HG03095 (cell line): ENCODE results near the gene CHRNA1.
"Not testable (repeated sequence)": the region's sequence is repeated elsewhere in the genome, so short reads cannot be mapped to it uniquely, and the experiment has no call there.

Experiments used
- ATAC-seq: cut with Tn5 transposase; IDR thresholded peaks from one replicate; pipeline ENCODE4 v1.9.1; 2021; ENCODE audit warnings: moderate library complexity; ENCODE audit not compliant: unreplicated experiment

CHRNA1 gene

DNA sequence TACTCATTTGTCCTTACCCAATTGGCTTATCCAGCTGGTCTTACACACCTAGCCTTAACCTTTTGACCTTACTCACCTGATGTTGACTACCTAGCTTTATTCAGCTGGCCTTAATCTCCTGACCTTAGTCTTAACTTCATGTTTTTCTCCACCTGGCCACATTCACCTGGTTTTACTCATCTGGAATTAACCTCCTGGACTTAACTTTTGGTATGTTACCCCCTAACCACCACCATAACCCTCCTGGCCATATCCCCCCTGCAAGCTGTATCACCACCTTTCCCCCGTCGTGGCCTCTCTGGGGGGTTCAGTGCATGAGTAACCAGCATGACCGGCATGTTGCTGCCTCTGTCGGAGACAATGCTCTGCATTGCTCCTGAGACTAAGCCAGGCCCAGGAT, 45.7 kb downstream of the CHRNA1 start:
- ATAC-seq, result no peak

DNA sequence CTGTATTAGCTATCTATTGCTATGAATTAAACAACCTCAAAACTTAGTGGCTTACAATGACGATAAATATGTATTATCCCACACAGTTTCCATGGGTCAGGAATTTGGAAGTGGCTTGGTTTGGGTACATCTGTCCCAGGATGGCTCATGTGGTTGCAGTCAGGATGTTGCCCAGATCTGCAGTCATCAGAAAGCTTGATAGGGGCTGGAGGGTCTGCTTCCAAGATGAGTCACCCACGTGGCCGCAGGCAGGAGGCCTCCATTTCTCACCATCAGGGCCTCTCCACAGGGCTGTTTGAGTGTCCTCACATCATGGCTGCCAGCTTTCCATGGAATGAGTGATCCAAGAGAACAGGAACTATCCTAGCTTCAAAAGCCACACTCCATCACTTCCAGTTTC, 46.4 kb downstream of the CHRNA1 start:
- ATAC-seq, result no peak

DNA sequence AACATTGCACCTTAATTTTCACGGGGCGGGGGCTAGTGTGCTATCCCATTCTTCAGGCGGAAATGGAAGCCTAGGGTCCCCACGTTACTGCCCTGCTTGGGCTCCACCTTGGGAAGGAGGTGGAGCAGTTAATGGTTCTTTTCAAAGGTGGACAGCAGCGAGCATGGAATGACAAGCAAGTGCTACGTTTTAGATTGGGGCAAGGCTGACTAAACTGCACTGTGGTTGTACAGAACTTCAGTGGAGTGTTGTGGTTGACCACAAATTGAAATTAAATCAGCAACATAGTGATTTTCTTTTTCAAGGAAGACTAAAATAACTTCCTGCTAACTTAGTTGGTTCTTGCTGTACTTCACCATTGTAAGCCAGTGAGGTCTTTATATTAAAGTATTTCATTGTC, 47.0 kb downstream of the CHRNA1 start:
- ATAC-seq, result no peak

DNA sequence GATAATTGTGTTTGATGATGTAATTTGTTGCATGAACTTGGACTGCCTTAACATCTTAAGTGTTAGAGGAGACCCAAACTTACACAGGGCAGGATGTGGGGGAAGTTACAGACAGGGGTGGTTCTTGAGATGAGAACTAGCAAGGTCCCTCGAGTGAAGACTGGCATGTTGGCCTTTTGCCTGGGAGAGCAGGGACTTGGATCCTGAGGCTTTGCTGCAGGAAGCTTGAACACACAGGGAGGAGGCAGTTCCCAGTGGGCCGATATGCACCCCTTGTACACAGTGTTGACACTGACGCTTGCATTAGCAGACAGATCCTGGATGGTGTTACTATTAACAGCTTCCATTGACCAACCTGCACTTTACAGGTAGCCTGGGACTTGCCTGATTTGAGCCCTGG, 47.5 kb downstream of the CHRNA1 start:
- ATAC-seq, result no peak

DNA sequence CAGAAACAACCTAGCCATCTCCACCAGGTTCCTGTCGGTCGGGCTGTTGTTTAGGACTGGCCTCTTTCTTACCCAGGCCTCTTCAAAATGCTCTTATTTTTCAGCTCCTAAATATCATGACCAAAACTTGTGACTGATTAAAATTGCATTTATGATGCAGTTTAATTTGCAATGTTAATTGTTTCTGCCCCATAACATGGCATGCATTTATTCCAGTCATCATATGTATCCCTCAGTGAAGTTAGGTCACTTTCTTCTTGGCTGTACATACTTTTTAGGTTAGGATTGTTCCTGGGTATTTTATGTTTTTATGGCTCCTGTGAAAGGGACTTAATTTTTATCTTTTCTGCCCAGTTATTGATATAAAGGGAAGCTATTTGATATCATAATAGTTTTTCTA, 50.6 kb downstream of the CHRNA1 start:
- ATAC-seq, result no peak

DNA sequence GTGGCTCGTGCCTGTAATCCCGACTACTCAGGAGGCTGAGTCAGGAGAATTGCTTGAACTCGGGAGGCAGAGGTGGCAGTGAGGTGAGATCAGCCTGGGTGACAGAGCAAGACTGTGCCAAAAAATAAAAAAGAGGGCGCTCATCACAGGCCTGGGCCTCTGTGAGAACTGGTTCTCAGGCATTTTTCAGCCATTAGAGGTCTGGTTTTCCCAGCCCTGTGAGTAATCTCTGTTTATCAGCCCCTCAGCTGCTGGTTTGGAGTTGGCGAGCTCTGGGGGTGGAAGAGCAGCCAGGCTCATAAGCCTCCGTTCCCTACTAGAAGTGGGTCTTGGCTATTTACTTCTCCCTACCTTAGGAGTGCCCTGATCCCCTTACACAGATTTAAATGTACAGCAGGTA, 53.1 kb downstream of the CHRNA1 start:
- ATAC-seq, result no peak

DNA sequence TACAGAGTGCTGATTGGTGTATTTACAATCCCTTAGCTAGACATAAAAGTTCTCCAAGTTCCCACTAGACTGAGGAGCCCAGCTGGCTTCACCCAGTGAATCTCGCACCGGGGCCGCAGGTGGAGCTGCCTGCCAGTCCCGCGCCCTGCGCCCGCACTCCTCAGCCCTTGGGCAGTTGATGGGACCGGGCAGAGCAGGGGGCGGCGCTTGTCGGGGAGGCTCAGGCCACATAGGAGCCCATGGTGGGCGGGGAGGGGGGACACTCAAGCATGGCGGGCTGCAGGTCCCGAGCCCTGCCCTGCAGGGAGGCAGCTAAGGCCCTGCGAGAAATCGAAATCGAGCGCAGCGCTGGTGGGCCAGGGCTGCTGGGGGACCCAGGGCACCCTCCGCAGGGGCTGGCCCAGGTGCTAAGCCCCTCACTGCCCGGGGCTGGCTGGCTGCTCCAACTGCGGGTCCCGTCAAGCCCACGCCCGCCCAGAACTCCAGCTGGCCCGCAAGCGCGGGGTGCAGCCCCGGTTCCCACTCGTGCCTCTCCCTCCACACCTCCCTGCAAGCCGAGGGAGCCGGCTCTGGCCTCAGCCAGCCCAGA, 54.8 kb downstream of the CHRNA1 start:
- ATAC-seq, result not testable (repeated sequence)

DNA sequence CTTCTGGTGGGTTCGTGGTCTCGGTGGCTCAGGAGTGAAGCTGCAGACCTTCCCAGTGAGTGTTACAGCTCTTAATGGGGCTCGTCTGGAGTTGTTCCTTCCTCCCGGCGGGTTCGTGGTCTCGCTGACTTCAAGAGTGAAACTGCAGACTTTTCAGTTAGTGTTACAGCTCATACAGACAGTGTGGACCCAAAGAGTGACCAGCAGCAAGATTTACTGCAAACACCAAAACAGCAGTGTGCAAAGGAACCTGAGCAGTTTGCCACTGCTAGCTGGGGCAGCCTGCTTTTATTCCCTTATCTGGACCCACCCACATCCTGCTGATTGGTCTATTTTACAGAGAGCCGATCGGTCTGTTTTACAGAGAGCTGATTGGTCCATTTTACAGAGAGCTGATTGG, 55.6 kb downstream of the CHRNA1 start:
- ATAC-seq, result no peak

DNA sequence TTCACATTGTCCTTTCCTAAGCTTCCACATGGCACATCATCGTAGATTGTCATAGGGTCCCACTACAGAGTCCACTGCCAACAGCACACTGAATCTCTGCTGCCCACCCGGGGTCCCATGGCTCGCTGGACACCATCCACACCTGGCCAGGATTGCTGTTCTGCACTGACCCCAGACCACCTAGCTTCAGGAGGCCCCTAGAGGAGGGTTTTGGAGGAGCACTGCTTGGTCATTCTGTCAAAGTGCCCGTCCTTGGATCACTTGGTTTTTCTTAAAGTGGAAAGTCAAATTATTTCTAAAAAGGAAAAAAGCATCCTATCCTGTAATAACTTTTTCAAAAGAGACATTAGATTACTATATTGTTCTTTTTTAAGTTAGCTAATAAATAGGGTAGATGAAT, 59.0 kb downstream of the CHRNA1 start:
- ATAC-seq, result no peak

DNA sequence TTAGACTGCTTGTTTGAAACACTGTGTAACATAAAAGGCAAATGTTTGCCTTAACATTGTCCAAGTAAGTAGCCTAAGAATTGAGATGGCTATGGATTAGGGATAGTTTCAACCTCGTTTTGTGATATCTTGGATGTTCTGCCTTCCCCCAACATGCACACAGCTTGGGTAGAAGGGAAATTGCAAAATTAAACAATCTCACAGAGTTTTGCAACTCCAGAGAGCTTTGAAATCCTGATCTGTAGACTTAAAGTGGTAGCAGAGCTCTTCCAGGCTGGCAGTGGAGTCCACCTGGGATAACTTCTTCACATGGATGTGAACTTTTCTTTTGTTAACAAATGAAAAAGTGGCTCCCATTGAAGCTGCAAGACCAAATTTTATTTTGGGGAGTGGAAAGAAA, 59.6 kb downstream of the CHRNA1 start:
- ATAC-seq, result no peak

DNA sequence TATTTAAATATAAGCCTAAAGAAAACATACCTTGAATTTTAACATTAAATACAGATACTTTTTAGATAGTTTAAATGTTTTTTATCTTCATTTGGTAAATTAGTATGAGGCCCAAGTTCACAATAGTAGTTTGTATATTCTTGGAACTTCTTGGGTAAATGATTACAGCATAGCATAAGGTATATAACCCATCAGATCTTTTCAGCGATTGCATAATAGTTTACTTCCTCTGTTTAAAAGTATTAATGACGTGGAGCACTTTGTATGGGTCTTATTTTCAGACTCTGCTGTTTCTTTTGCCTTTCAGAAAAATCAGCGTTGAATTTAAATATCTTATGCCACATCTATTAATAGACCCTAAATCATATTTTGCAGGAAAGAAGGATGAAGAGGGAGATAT, 60.2 kb downstream of the CHRNA1 start:
- ATAC-seq, result no peak

DNA sequence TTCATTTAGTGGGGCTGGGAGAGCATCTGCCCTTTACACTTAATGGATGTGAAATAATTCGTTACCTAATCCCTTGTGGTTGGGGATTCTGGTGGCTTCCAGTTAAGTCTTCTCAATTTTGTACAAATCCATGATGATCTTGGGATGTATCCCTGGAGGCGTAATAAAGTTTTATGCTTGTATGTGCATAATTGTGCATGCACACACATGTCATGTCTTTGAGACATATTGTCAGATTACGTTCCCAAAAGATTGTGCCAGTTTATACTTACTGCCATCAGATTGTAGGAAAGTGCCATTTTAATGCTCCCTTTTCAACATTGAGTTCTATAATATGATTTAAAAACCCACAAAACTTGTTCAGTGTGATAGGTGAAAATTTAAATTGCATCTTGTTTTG, 60.8 kb downstream of the CHRNA1 start:
- ATAC-seq, result no peak

DNA sequence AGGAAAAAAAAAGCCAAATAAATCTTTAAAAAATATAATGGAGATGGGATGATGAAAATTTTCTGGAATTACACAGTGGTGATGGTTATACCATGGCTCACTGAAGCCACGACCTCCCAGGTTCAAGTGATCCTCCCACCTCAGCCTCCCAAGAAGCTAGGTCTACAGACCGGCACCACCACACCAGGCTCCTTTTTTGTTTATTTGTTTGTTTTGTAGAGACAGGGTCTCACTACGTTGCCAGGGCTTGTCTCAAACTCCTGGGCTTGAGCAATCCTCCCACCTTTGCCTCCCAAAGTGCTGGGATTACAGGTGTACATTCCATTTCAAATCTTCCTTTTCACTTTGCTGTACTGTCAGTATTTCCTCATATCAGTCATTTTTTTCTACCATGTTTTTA, 61.7 kb downstream of the CHRNA1 start:
- ATAC-seq, result no peak

DNA sequence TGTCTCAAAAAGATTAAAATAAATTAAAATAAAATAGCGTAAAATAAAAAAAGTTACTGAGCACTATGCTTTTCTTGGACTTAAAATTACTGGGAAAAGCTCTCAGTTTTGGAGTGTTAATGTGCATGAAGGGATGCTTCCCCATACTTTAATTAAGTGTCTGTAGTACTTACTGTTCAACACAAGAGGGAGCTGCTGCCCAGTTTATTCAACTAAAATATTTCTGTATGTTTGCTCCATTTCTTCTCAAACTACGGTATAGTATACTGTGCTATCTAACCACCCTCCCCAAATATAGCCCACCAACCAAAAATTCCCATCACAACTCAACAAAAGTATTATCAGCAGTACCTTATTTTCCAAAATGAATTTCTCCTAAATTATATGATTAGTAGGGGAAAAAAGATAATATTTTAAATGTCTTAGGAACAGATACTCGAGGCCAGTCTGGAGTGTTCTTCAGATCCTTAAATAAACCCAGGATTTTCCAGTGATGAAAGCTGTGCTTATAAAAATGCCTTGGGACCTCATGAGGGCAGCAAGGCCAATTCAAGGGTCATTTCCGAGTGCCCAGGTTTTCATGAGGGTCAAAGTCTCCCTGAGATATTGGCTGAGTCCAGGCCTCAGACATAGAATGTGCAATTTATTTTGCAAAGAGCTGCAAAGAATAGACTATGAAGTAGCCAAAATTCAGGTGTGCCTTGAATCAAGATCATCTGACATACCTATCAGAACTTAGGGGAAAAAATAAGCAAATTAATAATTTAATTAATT, 64.1 kb downstream of the CHRNA1 start:
- no peak for ATAC-seq
